ENCODE data around the gene JOSD1.

The JOSD1 gene

DNA sequence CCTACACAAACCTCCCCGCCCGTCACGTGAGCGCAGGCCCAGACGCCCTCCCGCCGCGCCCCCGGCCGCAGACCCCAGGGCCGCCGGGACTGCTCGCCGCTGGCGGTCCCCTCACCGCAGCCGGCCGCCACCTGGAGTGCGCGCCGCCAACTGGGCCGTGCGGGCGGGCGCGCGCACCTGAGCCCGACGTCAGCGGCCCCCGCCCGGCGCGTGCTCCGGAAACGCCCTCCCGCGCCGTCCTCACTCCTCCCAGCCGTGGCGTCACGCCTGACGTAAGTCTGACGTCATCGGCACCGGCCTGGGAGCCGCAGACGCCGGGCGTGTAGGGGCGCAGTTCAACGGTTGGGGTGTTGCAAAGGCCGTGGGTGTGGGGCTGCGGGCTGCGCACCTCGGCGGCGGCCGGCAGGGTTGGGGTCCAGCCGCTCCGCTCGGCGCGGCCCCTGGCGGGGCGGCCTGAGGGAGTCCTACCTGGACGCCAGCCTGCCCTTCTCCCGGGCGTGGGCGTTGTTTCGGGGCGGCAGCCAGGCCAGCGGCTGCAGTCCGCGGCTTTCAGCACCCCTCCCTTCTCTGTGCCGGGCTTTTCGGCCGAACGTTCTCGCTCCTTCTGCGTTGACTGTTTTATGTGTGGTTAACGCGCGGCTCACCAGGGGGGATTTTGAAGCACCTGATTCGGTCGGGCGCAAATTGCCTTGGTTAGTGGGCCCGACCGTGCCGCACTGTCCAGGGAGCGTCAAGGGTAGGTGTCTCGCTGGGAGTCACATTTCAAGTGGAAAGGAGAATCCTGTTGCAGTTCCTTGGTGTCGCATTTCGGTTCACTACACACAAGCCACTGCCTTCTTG lies at the start of gene JOSD1:
Gene JOSD1, minus strand, starts transcription at position 155 of the 840 bp plus-strand sequence. CDS start 956 bp downstream, outside the sequence.
- peak; percentile 97 for DNase-seq

DNA sequence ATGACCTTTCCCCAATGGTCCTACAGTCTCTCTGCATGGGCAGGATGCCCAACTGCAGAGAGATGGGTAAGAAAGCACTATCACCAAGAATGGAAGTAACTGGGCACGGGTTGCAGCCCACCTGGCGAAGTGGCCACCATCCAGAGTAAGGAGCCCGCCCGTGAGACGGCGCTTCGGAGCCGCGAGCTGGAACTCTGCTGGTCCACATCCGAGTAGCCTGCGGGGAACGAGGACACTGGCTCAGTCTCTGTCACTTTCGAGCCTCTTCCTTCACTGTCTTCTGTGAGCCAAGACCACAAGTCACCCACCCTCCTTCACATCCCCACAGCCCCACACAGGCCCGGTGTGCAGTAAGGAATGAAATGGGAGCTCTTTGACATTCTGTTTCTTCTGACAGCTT lies 49.4 kb upstream of the JOSD1 start:
- no peak for DNase-seq

GRCh38 chr22:38748487-38749136 lies 47.9 kb upstream of the JOSD1 start:
- no peak for DNase-seq

DNA sequence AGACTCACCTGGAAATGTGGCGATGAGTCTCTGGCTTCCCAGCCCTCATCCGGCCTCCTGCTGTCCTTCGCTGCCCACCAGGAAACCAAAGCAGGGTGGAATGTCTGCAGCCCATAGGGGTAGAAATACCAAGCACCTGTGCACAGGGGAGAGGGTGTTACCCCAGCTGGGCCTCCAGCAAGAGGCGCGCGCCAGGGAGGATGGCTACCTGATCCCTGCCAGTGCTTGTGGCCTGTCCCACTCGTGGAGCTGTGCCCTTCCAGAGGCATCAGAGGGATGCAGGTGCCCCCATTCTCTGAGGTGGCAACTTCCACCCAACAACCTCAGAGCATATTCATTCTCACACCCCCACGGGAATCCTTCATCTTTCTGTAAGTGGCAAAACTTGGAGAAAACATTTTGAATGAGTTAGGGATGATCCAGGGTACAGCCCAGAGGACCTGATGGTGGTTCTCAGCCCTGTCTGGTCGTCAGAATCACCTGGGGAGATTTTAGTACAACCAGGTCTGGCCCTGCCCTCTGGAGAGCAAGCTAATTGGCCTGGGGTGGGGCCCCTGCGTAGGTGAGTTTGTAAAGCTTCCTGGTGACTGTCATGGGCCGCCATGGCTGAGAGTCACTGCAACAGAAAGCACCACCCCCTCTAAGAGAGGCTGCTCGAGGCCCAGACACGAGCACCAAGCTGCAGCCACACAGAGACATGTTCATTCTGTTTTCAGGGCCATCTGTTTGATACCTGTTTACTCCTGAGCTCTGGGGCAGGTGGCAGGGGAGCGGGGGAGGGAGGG lies 45.1 kb upstream of the JOSD1 start:
- peak; percentile 88 for DNase-seq

DNA sequence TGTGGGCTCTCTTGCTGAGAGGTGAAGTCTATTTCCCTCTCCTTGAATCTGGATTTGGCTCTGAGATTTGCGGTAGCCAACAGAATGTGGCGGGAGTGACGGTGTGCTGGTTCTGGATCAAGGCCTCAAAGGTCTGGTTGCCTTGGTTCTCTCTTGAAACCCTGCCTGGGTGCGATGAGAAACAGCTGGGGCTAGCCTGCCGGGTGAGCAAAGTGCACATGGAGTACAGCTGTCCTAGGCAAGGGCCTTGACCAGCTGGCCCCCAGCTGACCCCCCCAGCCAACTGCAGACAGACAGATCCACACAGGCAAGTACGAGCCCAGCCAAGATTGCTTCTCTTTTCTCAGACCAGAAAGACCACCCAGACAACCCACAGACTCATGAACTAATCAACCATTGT lies 44.2 kb upstream of the JOSD1 start:
- no peak for DNase-seq

GRCh38 chr22:38742176-38742942 lies 41.6 kb upstream of the JOSD1 start:
- no peak for DNase-seq

GRCh38 chr22:38741576-38741975 lies 40.8 kb upstream of the JOSD1 start:
- DNase-seq = no peak

GRCh38 chr22:38741166-38741565 lies 40.4 kb upstream of the JOSD1 start:
- no peak for DNase-seq

- no peak for DNase-seq
Measured at GRCh38 chr22:38740754-38741153, 40.0 kb upstream of the JOSD1 start.

DNA sequence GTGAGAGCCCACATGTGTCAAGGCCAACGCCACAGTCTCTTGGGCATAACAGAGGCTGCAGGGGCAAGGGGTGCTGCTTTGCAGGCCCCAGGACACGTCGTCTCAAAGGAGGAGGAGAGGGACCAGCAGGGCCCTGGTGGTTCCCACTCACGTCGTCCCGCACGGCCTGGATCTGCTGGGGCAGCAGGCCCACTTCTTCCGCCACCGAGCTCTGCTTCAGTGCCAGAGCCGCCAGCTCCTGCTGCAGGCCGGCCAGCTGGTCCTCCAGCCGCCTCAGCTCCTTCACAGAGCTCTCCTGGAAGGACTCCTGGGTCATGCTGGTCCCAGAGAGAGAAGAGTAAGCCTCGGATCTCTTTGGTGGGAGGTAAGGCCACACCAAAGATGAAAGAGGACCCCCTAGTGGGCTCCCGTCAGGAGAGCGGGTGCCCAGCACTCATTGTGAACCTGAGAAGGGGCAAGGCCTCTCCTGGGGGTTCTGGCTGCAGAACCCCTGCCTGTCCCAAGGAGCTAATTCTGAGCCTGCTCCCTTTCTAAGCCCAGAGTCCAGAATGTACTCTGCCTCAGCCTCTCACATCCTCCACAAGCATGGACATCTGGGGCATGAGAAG lies 39.5 kb upstream of the JOSD1 start:
- no peak for DNase-seq

DNA sequence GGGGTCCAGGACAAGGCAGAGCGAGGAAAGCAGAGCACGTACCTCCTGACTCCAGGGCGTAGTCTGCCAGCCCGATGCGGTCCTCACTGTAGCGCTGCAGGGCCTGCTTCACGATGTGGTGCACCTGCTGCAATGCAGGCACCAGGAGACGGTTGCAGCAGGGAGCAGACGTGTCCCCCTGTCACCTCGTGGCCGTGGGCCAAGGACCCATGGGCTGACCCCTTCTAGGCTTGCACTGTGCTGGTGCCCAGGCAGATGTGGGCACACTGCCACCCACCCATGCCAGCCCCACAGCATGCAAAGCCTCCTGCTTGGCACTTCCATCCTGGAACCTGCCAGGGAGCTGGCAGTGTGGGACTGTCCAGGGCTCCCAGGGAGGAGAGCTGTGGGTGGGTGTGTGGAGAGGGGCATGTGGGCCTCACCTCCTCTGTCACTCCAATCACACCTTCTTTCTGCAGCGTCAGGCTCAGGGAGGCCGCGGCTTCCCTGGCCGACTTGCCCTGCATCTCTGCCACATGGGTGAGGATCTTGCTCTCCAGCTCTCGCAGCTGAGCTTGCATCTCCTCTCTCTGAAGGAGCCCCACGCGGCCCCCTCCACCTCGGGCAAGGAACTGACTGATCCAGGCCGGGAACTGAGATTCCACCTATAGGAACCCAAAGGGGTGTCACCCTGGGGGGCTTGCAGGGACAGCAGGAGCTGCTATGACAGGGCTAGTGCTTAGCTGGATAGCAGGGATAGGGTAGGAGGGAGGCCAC lies 38.7 kb upstream of the JOSD1 start:
- no peak for DNase-seq

- DNase-seq = no peak
Measured at GRCh38 chr22:38738475-38739070, 37.8 kb upstream of the JOSD1 start.

- DNase-seq = no peak
Measured at GRCh38 chr22:38737302-38738060, 36.7 kb upstream of the JOSD1 start.

DNA sequence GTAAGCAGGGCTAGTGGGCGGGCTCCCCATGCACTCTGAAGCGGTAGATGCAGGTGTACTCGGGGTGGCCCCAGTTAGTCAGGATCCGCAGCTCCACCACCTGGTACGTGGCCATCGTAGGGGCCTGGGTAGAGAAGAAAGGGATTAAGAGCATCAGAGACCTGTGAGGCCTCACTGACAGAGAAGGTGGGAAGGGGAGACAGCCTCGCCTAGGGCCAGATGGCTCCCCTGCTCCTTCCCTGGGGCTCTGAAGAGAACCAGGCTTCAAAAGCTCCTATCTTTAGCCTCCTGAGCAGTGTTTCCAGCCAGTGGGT lies 35.5 kb upstream of the JOSD1 start:
- no peak for DNase-seq

DNA sequence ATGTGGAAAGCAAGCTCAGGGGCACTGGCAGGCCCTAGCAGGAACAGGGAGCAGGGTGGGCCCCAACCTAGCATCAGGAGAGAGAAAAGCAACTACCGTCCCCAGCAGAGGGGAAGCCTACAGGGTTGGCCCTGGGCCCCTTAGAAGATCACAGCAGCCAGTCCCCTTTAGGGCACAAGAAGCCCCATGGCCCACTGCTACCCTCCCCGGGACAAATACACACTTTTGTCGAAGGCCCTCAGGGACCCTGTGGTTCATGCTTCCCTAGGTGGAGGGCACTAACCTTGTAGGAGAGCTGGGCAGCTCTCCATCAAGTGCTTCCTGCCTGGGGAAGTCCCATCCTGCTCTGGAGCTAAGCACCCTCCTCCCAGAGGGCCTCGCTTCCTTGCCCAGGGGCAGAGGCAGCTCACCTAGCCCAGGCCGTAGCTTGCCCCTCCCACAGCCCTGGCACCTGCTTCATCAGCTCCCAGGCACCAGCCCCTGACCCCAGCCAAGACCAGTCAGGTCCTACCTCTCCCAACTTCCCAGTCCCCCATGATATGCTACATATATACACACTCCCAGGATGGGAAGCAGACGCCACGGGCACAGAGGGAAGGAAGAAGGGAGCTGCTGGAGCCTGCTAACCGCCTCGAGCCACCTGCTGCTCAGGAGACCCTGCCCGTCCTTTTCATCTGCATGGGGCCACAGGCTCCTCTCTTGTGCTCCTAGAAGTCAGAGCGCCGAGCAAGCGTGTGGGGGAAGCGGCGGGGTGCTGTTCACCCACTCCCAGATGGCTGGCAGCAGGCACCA lies 34.9 kb upstream of the JOSD1 start:
- no peak for DNase-seq

DNA sequence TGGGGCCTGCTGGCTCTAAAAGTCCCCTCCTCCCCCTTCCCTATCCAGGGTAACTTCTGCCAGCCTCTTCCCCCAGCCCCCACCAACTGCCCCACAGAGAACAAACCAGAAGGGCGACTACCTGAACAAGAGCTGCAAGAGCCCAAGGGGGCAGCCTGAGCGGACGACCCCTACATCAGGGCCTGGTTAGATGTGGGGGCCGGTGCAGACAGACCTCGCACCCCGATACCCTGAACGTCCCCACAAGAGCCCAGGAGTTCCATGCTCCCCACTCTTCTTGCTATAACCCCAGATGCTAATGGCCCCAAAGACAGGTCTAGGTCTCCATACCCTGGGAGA lies 34.4 kb upstream of the JOSD1 start:
- no peak for DNase-seq

DNA sequence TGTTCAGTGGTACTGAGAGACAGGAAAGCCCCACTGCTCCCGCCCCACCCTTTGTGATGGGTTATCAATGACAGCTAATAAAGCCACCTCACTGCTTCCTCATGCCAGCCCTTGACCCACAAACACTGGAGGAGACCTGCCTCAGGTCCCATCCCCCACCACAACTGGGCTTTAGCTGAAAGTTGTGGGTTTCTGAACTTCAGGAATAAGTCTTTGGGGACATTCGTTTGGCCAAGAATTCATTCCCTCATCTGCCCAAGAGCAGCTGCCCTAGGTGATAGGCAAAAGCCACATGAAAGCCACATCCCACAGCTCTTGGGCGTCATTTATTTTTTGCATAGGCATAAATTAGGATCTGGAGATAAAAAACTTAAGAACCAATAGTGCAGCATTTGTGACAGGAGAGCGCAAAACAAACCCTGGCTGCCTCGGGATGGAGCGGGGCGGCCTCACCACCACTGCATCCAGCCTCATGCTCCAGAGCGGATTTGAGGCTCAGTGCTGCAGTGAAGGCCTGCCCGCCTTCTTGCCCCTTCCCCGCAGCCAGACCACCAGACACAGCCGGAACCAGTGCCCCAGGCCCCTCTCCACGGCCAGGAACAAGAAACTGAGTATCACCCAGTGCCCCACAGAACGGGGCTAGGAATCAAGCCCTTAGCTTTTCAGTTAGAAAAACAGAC lies 33.8 kb upstream of the JOSD1 start:
- no peak for DNase-seq

- peak; percentile 67 for DNase-seq
Measured at GRCh38 chr22:38733724-38734381, 33.1 kb upstream of the JOSD1 start.

GRCh38 chr22:38733329-38733723 lies 32.6 kb upstream of the JOSD1 start:
- peak; percentile 35 for DNase-seq
